Measurements from ENCODE around the gene MYH13. TPM values are rescaled to one million over a fixed set of nuclear protein-coding genes. Genes with fewer than 3 reads are reported as not detected.

The MYH13 gene
- total and polyA plus RNA-seq, 9 of the 15 experiments (the other 6 are each of a cell fraction or from before 2014, with no cell fraction given): 0.01 TPM; not detected in 8

DNA sequence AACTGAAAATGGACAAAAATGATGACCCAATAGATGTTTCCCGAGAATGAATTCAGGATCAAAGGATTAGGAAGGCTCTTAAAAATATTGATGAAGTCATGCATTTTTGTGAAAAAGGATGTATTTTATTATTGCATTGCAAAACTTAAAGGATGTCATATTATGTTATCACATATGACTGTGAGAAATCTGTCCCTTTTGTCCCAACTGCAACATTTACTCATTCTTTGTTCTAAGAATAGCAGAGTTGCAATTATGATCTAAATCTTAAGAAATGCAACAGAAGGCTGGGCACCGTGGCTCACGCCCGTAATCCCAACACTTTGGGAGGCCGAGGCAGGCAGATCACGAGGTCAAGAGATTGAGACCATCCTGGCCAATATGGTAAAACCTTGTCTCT lies 13.1 kb upstream of the MYH13 start (continued):
- TF ChIP-seq ZNF217 (CRISPR knock-in tag; IDR thresholded peaks at IDR 0.05): no peak
- TF ChIP-seq PHTF2 (CRISPR knock-in tag; IDR thresholded peaks at IDR 0.05): no peak
- TF ChIP-seq, protein P1, sequence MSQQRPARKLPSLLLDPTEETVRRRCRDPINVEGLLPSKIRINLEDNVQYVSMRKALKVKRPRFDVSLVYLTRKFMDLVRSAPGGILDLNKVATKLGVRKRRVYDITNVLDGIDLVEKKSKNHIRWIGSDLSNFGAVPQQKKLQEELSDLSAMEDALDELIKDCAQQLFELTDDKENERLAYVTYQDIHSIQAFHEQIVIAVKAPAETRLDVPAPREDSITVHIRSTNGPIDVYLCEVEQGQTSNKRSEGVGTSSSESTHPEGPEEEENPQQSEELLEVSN (IDR thresholded peaks at IDR 0.05; ENCODE audit: borderline replicate concordance in 1 of 2, extremely low read depth in 1 of 2, insufficient read depth in 1 of 2, insufficient read length in 1 of 2, low read depth in 1 of 2, low read length in 1 of 2, poor library complexity in 1 of 2, severe bottlenecking in 1 of 2): no peak

DNA sequence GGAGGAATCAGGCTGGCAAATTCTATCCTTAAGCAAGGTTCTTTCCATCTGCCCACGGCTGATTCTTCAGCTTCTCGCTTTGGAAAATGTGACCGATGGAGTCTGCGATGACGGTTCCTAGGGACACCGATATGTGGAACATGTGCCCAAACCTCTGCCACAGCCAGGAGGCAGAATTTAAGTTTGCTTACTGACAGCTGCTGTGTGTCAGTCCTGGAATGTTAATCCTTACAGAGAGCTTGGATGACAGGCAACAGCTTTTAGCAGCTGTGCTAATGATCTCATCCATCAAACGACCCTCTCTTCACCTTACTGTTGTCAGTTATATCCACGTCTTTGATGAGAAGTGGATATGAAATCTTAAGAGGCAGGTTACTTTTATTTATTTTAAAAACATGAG lies 11.4 kb upstream of the MYH13 start:
- in situ Hi-C loops (cut with MboI): no loop called here
- CTCF ChIA-PET (ENCODE audit: low intra/inter-chr PET ratio): no interaction called here
- Histone ChIP-seq H3K27me3 (ENCODE audit: control insufficient read depth in 2 of 2, insufficient read depth in 2 of 2, low read length in 2 of 2) (no peaks in the 10 kb centered on the region), H3K4me3 (no peak overlapping the region), H3K36me3 (ENCODE audit: control insufficient read depth, insufficient read depth, low read length) (no peaks in the 10 kb centered on the region), H4K20me1 (replicated peaks; ENCODE audit: control insufficient read depth, insufficient read depth, low read length) (no peaks in the 10 kb centered on the region), H3K79me2 (ENCODE audit: control insufficient read depth, insufficient read depth, low read length) (no peaks in the 10 kb centered on the region), H3K9me3 (replicated peaks; ENCODE audit: control insufficient read depth, insufficient read depth, low read depth, low read length) (no peaks in the 10 kb centered on the region), H3K4me2 (ENCODE audit: insufficient read depth, low read length) (no peak overlapping the region), H3K9ac (ENCODE audit: insufficient read depth in 1 of 2, low read depth in 2 of 2, low read length in 2 of 2) (no peak overlapping the region), H2AFZ (ENCODE audit: low read depth, low read length) (no peak overlapping the region), H3K4me1 (replicated peaks in 1 of 2; ENCODE audit: control insufficient read depth in 2 of 2, insufficient read depth in 2 of 2, low read length in 2 of 2) (no peaks in the 10 kb centered on the region; a peak in 1 of 5 replicates), H3K9me1 (ENCODE audit: control insufficient read depth, insufficient read depth, low read length) (no peaks in the 10 kb centered on the region), H3K27ac (ENCODE audit: extremely low read depth, low read depth, low read length) (no peak overlapping the region)
- FAIRE-seq: no peak
- TF ChIP-seq, protein P2, sequence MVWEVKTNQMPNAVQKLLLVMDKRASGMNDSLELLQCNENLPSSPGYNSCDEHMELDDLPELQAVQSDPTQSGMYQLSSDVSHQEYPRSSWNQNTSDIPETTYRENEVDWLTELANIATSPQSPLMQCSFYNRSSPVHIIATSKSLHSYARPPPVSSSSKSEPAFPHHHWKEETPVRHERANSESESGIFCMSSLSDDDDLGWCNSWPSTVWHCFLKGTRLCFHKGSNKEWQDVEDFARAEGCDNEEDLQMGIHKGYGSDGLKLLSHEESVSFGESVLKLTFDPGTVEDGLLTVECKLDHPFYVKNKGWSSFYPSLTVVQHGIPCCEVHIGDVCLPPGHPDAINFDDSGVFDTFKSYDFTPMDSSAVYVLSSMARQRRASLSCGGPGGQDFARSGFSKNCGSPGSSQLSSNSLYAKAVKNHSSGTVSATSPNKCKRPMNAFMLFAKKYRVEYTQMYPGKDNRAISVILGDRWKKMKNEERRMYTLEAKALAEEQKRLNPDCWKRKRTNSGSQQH (CRISPR knock-in tag; IDR thresholded peaks at IDR 0.05): no peak
- TF ChIP-seq LARP7 (IDR thresholded peaks at IDR 0.05) (no peak), CBX1 (IDR thresholded peaks at IDR 0.05; ENCODE audit: low read depth) (no peak), ZNF224 (CRISPR knock-in tag; IDR thresholded peaks at IDR 0.05) (no peak), NR3C1 (CRISPR knock-in tag; IDR thresholded peaks at IDR 0.05) (no peak), RBM17 (IDR thresholded peaks at IDR 0.05; ENCODE audit: borderline replicate concordance, low read depth, low read length) (no peak)
- TF ChIP-seq, protein P3, sequence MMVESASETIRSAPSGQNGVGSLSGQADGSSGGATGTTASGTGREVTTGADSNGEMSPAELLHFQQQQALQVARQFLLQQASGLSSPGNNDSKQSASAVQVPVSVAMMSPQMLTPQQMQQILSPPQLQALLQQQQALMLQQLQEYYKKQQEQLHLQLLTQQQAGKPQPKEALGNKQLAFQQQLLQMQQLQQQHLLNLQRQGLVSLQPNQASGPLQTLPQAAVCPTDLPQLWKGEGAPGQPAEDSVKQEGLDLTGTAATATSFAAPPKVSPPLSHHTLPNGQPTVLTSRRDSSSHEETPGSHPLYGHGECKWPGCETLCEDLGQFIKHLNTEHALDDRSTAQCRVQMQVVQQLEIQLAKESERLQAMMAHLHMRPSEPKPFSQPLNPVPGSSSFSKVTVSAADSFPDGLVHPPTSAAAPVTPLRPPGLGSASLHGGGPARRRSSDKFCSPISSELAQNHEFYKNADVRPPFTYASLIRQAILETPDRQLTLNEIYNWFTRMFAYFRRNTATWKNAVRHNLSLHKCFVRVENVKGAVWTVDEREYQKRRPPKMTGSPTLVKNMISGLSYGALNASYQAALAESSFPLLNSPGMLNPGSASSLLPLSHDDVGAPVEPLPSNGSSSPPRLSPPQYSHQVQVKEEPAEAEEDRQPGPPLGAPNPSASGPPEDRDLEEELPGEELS (CRISPR knock-in tag; IDR thresholded peaks at IDR 0.05; ENCODE audit: borderline replicate concordance): no peak
- no peak for DNase-seq (ENCODE audit: extremely low read depth in 1 of 4, low spot score in 3 of 4)
- POLR2A ChIA-PET: no interaction called here
- BruUV-seq (replicated peaks): no TSS peak
- ATAC-seq: no peak
- 42% methylated on average over 6 of the region's 8 CpGs for WGBS (ENCODE audit: insufficient coverage, low coverage, missing lambda C conversion rate)
- intact Hi-C loops (cut with micrococcal nuclease): no loop called here
